HEK293 (cell line): Measurements from ENCODE around the gene CDC14B.

Source experiments
- GLI2 ChIP-seq: fragments of 450-650 bp; formaldehyde crosslinking; IDR thresholded peaks from 2 replicates; pipeline ENCODE4; 2017; ENCODE audit warnings: missing biosample characterization, missing genetic modification characterization, low read depth, borderline replicate concordance
- ZBTB26 ChIP-seq: fragments of 450-650 bp; formaldehyde crosslinking; optimal IDR thresholded peaks from 2 replicates; pipeline ENCODE3; 2016; ENCODE audit warnings: missing biosample characterization, mild to moderate bottlenecking, missing genetic modification characterization
- ZNF416 ChIP-seq: fragments of 450-650 bp; formaldehyde crosslinking; IDR thresholded peaks from 2 replicates; pipeline ENCODE4 v1.5.1; 2016; ENCODE audit warnings: missing biosample characterization, missing genetic modification characterization
- ZNF626 ChIP-seq: fragments of 450-650 bp; sonication (Bioruptor Pico); formaldehyde crosslinking; IDR thresholded peaks from 2 replicates; pipeline ENCODE4 v1.5.1; 2018; ENCODE audit warnings: missing biosample characterization, missing genetic modification characterization, inconsistent platforms
- ZSCAN16 ChIP-seq: fragments of 450-650 bp; formaldehyde crosslinking; IDR thresholded peaks from 2 replicates; pipeline ENCODE4 v1.5.1; 2016; ENCODE audit warnings: missing biosample characterization, missing genetic modification characterization

GRCh38 chr9:96515621-96516470 lies 103.8 kb downstream of the CDC14B start:
- TF ChIP-seq ZNF626 (tag by site-specific recombination) (no peak), ZSCAN16 (tag by site-specific recombination) (no peak), ZBTB26 (tag by site-specific recombination) (no peak), ZNF416 (tag by site-specific recombination) (no peak), GLI2 (tag by site-specific recombination) (no peak)
